HL-60 (cell line): ENCODE results near the gene IL2RG.

ENCODE experiments used
- REST ChIP-seq: IDR thresholded peaks from 2 replicates; pipeline ENCODE4 v1.6.1; 2012; ENCODE audit warnings: low read depth; ENCODE audit not compliant: insufficient replicate concordance
- SPI1 ChIP-seq: IDR thresholded peaks from 2 replicates; pipeline ENCODE4 v1.6.1; 2012; ENCODE audit warnings: low read depth, mild to moderate bottlenecking, borderline replicate concordance
- TF ChIP-seq, protein P1 (sequence below): IDR thresholded peaks from one replicate; pipeline ENCODE4 v1.5.1; 2011; ENCODE audit warnings: low read length, control low read depth, inconsistent platforms; ENCODE audit not compliant: insufficient read depth

GRCh38 chrX:71082822-71083221, 28.6 kb downstream of the IL2RG start:
- TF ChIP-seq, protein P1, sequence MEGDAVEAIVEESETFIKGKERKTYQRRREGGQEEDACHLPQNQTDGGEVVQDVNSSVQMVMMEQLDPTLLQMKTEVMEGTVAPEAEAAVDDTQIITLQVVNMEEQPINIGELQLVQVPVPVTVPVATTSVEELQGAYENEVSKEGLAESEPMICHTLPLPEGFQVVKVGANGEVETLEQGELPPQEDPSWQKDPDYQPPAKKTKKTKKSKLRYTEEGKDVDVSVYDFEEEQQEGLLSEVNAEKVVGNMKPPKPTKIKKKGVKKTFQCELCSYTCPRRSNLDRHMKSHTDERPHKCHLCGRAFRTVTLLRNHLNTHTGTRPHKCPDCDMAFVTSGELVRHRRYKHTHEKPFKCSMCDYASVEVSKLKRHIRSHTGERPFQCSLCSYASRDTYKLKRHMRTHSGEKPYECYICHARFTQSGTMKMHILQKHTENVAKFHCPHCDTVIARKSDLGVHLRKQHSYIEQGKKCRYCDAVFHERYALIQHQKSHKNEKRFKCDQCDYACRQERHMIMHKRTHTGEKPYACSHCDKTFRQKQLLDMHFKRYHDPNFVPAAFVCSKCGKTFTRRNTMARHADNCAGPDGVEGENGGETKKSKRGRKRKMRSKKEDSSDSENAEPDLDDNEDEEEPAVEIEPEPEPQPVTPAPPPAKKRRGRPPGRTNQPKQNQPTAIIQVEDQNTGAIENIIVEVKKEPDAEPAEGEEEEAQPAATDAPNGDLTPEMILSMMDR = no peak
- TF ChIP-seq REST = no peak
- TF ChIP-seq SPI1 = no peak
